HEK293 (cell line): Measurements from ENCODE around the gene PALM.
A peak's percentile ranks its signal among the peaks of the same experiment; 100 is the strongest.

Experiments
- CTCF ChIA-PET: fragments of 350-600 bp; formaldehyde crosslinking; extraction: SDS; loops from one replicate; lab custom pipeline; 2021; ENCODE audit warnings: antibody characterized with exemption; lab: Yijun Ruan, JAX
- POLR2A ChIA-PET: fragments of 300-600 bp; formaldehyde crosslinking; extraction: SDS; loops from one replicate; lab custom pipeline; 2020; ENCODE audit warnings: antibody characterized with exemption, inconsistent platforms; lab: Yijun Ruan, JAX
- H3K27ac ChIP-seq: fragments of 200-500 bp; sonication (Bioruptor generic); 2 replicates; pipeline ENCODE4 v1.5.1; 2014; ENCODE audit warnings: low read depth, low read length, control low read depth, inconsistent platforms; ENCODE audit errors: extremely low read depth
- H3K36me3 ChIP-seq, 2 experiments: fragments of 200-500 bp in 1 of 2; sonication (Bioruptor generic) in 1 of 2; 1 replicate in 1 of 2; 2 replicates in 1 of 2; pipeline ENCODE4 v1.5.1; 2014 to 2017; ENCODE audit warnings: inconsistent platforms in 2 of 2, low read length in 2 of 2; ENCODE audit not compliant: control insufficient read depth in 2 of 2, insufficient read depth in 1 of 2
- H3K4me1 ChIP-seq: fragments of 200-500 bp; sonication (Bioruptor generic); 2 replicates; pipeline ENCODE4 v1.5.1; 2014; ENCODE audit warnings: mild to moderate bottlenecking, low read length, inconsistent platforms; ENCODE audit not compliant: control insufficient read depth, insufficient read depth
- H3K4me3 ChIP-seq: 2 replicates; pipeline ENCODE4 v1.5.1; 2011; ENCODE audit warnings: low read depth, mild to moderate bottlenecking, control low read depth, low read length, moderate library complexity
- H3K9me3 ChIP-seq: fragments of 200-500 bp; sonication (Bioruptor generic); 2 replicates; pipeline ENCODE4 v1.5.1; 2014; ENCODE audit warnings: low read depth, low read length, inconsistent platforms; ENCODE audit not compliant: control insufficient read depth, insufficient read depth
- EGR2 ChIP-seq: fragments of 450-650 bp; formaldehyde crosslinking; IDR thresholded peaks from 2 replicates; pipeline ENCODE4 v1.5.1; 2016; ENCODE audit warnings: low read depth, missing biosample characterization, missing genetic modification characterization
- GLIS1 ChIP-seq: fragments of 450-650 bp; formaldehyde crosslinking; IDR thresholded peaks from 2 replicates; pipeline ENCODE4 v1.5.1; 2016; ENCODE audit warnings: missing biosample characterization, missing genetic modification characterization
- IKZF3 ChIP-seq: fragments of 450-650 bp; IDR thresholded peaks from 2 replicates; pipeline ENCODE4 v1.5.0; 2018; ENCODE audit warnings: missing biosample characterization, mild to moderate bottlenecking, missing genetic modification characterization, moderate library complexity
- RBAK ChIP-seq: fragments of 450-650 bp; formaldehyde crosslinking; IDR thresholded peaks from 2 replicates; pipeline ENCODE4 v1.5.1; 2016; ENCODE audit warnings: missing biosample characterization, missing genetic modification characterization
- SCRT2 ChIP-seq: fragments of 450-650 bp; formaldehyde crosslinking; IDR thresholded peaks from 2 replicates; pipeline ENCODE4 v1.5.1; 2016; ENCODE audit warnings: missing biosample characterization, missing genetic modification characterization
- ZBTB17 ChIP-seq: fragments of 450-650 bp; formaldehyde crosslinking; IDR thresholded peaks from 2 replicates; pipeline ENCODE4 v1.5.1; 2016; ENCODE audit warnings: missing biosample characterization, missing genetic modification characterization
- ZFHX2 ChIP-seq: fragments of 450-650 bp; formaldehyde crosslinking; conservative IDR thresholded peaks from 2 replicates; pipeline ENCODE4 v1.5.1; 2016; ENCODE audit warnings: missing biosample characterization, missing genetic modification characterization
- ZIC2 ChIP-seq: fragments of 450-650 bp; formaldehyde crosslinking; IDR thresholded peaks from 2 replicates; pipeline ENCODE4 v1.5.1; 2016; ENCODE audit warnings: missing biosample characterization, missing genetic modification characterization
- ZNF140 ChIP-seq: fragments of 450-650 bp; formaldehyde crosslinking; IDR thresholded peaks from 2 replicates; pipeline ENCODE4 v1.5.1; 2016; ENCODE audit warnings: missing biosample characterization, missing genetic modification characterization
- ZNF248 ChIP-seq: fragments of 450-650 bp; formaldehyde crosslinking; IDR thresholded peaks from 2 replicates; pipeline ENCODE4 v1.5.1; 2017; ENCODE audit warnings: missing biosample characterization, missing genetic modification characterization
- ZNF311 ChIP-seq: fragments of 450-650 bp; formaldehyde crosslinking; IDR thresholded peaks from 2 replicates; pipeline ENCODE4 v1.5.1; 2017; ENCODE audit warnings: missing biosample characterization, missing genetic modification characterization, borderline replicate concordance
- ZNF366 ChIP-seq: fragments of 450-650 bp; formaldehyde crosslinking; conservative IDR thresholded peaks from 2 replicates; pipeline ENCODE4 v1.5.1; 2016; ENCODE audit warnings: missing biosample characterization, missing genetic modification characterization
- ZNF37A ChIP-seq: fragments of 450-650 bp; IDR thresholded peaks from 2 replicates; pipeline ENCODE4 v1.5.1; 2018; ENCODE audit warnings: missing biosample characterization, missing genetic modification characterization
- ZNF404 ChIP-seq: fragments of 450-650 bp; formaldehyde crosslinking; IDR thresholded peaks from 2 replicates; pipeline ENCODE4 v1.5.1; 2017; ENCODE audit warnings: missing biosample characterization, missing genetic modification characterization
- ZNF510 ChIP-seq: fragments of 450-650 bp; formaldehyde crosslinking; IDR thresholded peaks from 2 replicates; pipeline ENCODE4 v1.5.1; 2018; ENCODE audit warnings: mild to moderate bottlenecking, missing genetic modification characterization, missing biosample characterization; ENCODE audit not compliant: insufficient replicate concordance
- ZNF530 ChIP-seq: fragments of 450-650 bp; formaldehyde crosslinking; IDR thresholded peaks from 2 replicates; pipeline ENCODE4 v1.5.1; 2016; ENCODE audit warnings: low read depth, missing biosample characterization, missing genetic modification characterization
- ZNF600 ChIP-seq: fragments of 450-650 bp; formaldehyde crosslinking; IDR thresholded peaks from 2 replicates; pipeline ENCODE4 v1.5.1; 2016; ENCODE audit warnings: missing biosample characterization, missing genetic modification characterization
- TF ChIP-seq, protein P1 (sequence below): fragments of 450-650 bp; formaldehyde crosslinking; IDR thresholded peaks from 2 replicates; pipeline ENCODE4 v1.5.1; 2016; ENCODE audit warnings: missing biosample characterization, missing genetic modification characterization
- TF ChIP-seq, protein P2 (sequence below): fragments of 450-650 bp; formaldehyde crosslinking; IDR thresholded peaks from 2 replicates; pipeline ENCODE4 v1.5.1; 2016; ENCODE audit warnings: missing biosample characterization, missing genetic modification characterization
- TF ChIP-seq, protein P3 (sequence below): fragments of 450-650 bp; formaldehyde crosslinking; conservative IDR thresholded peaks from 2 replicates; pipeline ENCODE4 v1.5.1; 2016; ENCODE audit warnings: low read depth, missing biosample characterization, missing genetic modification characterization
- TF ChIP-seq, protein P4 (sequence below): IDR thresholded peaks from 2 replicates; pipeline ENCODE4 v1.6.1; 2011; ENCODE audit warnings: mild to moderate bottlenecking, low read depth, low read length, borderline replicate concordance

Gene PALM

DNA sequence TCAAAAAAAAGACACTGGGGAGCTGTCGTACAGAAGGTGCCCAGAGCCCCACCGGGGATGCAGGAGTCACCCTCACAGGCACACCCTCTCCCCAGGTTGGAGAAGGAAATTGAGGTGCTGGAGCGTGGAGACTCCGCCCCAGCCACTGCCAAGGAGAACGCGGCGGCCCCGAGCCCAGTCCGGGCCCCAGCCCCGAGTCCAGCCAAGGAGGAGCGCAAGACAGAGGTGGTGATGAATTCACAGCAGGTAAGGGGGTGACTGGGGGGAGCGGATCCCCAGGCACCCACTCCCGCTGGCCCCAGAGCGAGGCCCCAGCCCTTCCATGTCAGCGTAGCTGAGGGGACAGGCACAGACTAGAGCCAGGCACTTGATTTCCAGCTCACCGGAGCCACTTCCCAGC is 22.3 kb downstream of the PALM start (continued):
- TF ChIP-seq, protein P1, sequence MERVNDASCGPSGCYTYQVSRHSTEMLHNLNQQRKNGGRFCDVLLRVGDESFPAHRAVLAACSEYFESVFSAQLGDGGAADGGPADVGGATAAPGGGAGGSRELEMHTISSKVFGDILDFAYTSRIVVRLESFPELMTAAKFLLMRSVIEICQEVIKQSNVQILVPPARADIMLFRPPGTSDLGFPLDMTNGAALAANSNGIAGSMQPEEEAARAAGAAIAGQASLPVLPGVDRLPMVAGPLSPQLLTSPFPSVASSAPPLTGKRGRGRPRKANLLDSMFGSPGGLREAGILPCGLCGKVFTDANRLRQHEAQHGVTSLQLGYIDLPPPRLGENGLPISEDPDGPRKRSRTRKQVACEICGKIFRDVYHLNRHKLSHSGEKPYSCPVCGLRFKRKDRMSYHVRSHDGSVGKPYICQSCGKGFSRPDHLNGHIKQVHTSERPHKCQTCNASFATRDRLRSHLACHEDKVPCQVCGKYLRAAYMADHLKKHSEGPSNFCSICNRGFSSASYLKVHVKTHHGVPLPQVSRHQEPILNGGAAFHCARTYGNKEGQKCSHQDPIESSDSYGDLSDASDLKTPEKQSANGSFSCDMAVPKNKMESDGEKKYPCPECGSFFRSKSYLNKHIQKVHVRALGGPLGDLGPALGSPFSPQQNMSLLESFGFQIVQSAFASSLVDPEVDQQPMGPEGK: no peak
- TF ChIP-seq RBAK (tag by site-specific recombination): no peak
- TF ChIP-seq, protein P2, sequence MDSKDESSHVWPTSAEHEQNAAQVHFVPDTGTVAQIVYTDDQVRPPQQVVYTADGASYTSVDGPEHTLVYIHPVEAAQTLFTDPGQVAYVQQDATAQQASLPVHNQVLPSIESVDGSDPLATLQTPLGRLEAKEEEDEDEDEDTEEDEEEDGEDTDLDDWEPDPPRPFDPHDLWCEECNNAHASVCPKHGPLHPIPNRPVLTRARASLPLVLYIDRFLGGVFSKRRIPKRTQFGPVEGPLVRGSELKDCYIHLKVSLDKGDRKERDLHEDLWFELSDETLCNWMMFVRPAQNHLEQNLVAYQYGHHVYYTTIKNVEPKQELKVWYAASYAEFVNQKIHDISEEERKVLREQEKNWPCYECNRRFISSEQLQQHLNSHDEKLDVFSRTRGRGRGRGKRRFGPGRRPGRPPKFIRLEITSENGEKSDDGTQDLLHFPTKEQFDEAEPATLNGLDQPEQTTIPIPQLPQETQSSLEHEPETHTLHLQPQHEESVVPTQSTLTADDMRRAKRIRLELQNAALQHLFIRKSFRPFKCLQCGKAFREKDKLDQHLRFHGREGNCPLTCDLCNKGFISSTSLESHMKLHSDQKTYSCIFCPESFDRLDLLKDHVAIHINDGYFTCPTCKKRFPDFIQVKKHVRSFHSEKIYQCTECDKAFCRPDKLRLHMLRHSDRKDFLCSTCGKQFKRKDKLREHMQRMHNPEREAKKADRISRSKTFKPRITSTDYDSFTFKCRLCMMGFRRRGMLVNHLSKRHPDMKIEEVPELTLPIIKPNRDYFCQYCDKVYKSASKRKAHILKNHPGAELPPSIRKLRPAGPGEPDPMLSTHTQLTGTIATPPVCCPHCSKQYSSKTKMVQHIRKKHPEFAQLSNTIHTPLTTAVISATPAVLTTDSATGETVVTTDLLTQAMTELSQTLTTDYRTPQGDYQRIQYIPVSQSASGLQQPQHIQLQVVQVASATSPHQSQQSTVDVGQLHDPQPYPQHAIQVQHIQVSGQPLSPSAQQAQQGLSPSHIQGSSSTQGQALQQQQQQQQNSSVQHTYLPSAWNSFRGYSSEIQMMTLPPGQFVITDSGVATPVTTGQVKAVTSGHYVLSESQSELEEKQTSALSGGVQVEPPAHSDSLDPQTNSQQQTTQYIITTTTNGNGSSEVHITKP (tag by site-specific recombination): no peak
- no peak for TF ChIP-seq SCRT2 (tag by site-specific recombination)
- no peak for TF ChIP-seq GLIS1 (tag by site-specific recombination)
- no peak for TF ChIP-seq ZNF600 (tag by site-specific recombination)
- TF ChIP-seq ZNF404 (tag by site-specific recombination): no peak

DNA sequence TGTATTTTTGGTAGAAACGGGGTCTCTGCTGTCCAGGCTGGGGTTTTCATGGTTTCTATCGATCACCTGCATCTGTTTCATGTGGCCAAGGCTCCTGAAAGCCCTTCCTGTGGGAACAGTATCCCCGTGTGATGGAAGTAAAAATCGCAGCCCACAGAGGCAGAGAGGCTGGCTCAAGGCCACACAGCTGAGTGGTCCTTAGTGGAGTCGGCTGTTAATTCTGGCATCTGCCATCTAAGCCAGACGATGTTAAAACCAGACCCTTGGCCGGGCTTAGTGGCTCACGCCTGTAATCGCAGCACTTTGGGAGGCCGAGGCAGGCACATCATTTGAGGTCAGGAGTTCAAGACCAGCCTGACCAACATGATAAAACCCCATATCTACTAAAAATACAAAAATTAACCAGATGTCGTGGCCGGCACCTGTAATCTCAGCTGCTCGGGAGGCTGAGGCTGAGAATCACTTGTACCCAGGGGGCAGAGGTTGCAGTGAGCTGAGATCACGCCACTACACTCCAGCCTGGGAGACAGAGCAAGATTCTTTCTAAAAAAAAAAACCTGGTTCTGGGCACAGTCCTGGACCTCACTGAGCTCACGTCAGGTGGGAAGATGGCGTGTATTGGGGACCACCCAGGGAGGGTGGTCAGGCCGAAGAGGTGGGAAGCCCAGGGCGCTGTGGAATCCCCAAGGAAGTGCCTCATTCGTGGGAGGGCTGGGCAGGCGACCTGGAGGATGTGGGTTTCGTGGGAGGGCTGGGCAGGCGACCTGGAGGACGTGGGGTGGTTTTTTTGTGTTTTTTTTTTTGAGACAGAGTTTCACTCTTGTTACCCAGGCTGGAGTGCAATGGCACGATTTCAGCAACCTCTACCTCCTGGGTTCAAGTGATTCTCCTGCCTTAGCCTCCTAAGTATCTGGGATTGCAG is 23.7 kb downstream of the PALM start:
- H3K9me3 ChIP-seq: no peaks in the 10 kb centered on the region
- ChIA-PET POLR2A (no interaction called here), CTCF (interaction anchor here (0.6 kb wide), 1 partner anchor 149 kb away, joined by 3 read pairs; no protein-coding TSS in a partner anchor)
- no peak overlapping the region for H3K27ac ChIP-seq
- H3K36me3 ChIP-seq: peaks cover 0 to 35% of the 10 kb centered on the region in 2 experiments; a peak in 2 of 3 replicates
- no peak overlapping the region for H3K4me3 ChIP-seq
- no peaks in the 10 kb centered on the region for H3K4me1 ChIP-seq
- TF ChIP-seq, protein P3, sequence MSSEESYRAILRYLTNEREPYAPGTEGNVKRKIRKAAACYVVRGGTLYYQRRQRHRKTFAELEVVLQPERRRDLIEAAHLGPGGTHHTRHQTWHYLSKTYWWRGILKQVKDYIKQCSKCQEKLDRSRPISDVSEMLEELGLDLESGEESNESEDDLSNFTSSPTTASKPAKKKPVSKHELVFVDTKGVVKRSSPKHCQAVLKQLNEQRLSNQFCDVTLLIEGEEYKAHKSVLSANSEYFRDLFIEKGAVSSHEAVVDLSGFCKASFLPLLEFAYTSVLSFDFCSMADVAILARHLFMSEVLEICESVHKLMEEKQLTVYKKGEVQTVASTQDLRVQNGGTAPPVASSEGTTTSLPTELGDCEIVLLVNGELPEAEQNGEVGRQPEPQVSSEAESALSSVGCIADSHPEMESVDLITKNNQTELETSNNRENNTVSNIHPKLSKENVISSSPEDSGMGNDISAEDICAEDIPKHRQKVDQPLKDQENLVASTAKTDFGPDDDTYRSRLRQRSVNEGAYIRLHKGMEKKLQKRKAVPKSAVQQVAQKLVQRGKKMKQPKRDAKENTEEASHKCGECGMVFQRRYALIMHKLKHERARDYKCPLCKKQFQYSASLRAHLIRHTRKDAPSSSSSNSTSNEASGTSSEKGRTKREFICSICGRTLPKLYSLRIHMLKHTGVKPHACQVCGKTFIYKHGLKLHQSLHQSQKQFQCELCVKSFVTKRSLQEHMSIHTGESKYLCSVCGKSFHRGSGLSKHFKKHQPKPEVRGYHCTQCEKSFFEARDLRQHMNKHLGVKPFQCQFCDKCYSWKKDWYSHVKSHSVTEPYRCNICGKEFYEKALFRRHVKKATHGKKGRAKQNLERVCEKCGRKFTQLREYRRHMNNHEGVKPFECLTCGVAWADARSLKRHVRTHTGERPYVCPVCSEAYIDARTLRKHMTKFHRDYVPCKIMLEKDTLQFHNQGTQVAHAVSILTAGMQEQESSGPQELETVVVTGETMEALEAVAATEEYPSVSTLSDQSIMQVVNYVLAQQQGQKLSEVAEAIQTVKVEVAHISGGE (tag by site-specific recombination): no peak
- TF ChIP-seq ZFHX2 (peak; percentile 54), EGR2 (tag by site-specific recombination) (peak; percentile 57; the same call in 1 of the 2 replicates), SCRT2 (tag by site-specific recombination) (no peak)

DNA sequence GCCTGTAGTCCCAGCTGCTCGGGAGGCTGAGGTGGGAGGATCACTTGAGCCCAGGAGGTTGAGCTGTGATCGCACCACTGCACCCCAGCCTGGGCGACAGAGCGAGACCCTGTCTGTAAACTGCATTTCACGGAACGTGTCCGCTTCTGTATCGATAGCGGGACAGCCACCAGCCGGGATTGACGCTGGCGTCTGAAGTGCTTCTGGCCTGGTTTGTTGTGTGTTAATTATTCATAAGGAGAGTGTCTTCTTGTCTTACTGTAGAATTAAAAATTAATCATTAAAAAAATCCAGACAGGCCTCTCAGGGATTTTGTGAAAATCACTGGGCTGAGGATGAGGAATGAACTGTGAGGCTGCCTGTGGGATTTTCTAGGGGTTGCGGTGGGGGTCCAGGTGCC is 26.0 kb downstream of the PALM start:
- Histone ChIP-seq H3K27ac (no peak overlapping the region), H3K4me1 (no peaks in the 10 kb centered on the region), H3K9me3 (no peaks in the 10 kb centered on the region), H3K36me3 (peaks cover 0 to 27% of the 10 kb centered on the region in 2 experiments; a peak in 2 of 3 replicates), H3K4me3 (no peak overlapping the region)
- POLR2A ChIA-PET: interaction anchor here (0.6 to 1.0 kb wide), 4 partner anchors 55 to 108 kb away, joined by 4 to 7 read pairs (median 6); partner anchors contain the start of gene RNF126
- CTCF ChIA-PET: interaction anchor here (0.5 to 1.9 kb wide), 18 partner anchors 10 to 197 kb away, joined by 3 to 12 read pairs (median 4); partner anchors contain the start of gene RNF126
- TF ChIP-seq ZNF311: no peak
- TF ChIP-seq ZNF140: no peak
- no peak for TF ChIP-seq ZNF366 (tag by site-specific recombination)
- TF ChIP-seq IKZF3 (tag by site-specific recombination): no peak
- TF ChIP-seq ZNF510 (tag by site-specific recombination): no peak
- TF ChIP-seq ZIC2: no peak
- no peak for TF ChIP-seq ZNF37A (tag by site-specific recombination)
- TF ChIP-seq, protein P4, sequence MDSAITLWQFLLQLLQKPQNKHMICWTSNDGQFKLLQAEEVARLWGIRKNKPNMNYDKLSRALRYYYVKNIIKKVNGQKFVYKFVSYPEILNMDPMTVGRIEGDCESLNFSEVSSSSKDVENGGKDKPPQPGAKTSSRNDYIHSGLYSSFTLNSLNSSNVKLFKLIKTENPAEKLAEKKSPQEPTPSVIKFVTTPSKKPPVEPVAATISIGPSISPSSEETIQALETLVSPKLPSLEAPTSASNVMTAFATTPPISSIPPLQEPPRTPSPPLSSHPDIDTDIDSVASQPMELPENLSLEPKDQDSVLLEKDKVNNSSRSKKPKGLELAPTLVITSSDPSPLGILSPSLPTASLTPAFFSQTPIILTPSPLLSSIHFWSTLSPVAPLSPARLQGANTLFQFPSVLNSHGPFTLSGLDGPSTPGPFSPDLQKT: no peak
- no peak for TF ChIP-seq ZNF248 (tag by site-specific recombination)
- TF ChIP-seq SCRT2 (tag by site-specific recombination): no peak
- TF ChIP-seq ZNF530: no peak
- TF ChIP-seq ZBTB17 (tag by site-specific recombination): no peak
- TF ChIP-seq ZFHX2: no peak
